Activated CD4-positive, alpha-beta T cell treated with anti-CD3 and anti-CD28 coated beads for 48 hours (primary cell): ENCODE data around the gene NUBP2.

Experiments used
- DNase-seq: peaks from one replicate; pipeline ENCODE4 v3.0.0-alpha.2; 2020

NUBP2 gene

DNA sequence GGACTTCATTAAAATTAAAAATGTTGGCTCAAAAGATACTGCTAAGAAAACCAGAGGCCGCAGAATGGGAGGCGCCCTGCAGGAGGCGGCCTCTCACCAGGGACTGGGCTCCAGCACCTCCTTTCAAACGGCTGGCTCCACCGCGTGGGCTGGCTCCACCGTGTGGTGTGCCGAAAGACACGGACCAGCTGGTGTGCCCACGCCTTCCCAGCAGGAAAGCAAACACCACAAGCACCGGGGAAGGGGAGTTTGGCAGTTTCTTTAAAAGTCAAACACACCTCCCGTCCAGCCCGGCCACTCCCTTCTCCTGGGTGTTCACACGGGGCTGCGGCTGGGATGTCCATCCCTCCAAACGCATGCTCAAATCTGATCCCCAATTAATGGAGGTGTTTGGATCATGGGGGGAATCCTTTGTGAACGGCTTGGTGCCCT lies 30.0 kb downstream of the NUBP2 start:
- DNase-seq, result peak; percentile 79

DNA sequence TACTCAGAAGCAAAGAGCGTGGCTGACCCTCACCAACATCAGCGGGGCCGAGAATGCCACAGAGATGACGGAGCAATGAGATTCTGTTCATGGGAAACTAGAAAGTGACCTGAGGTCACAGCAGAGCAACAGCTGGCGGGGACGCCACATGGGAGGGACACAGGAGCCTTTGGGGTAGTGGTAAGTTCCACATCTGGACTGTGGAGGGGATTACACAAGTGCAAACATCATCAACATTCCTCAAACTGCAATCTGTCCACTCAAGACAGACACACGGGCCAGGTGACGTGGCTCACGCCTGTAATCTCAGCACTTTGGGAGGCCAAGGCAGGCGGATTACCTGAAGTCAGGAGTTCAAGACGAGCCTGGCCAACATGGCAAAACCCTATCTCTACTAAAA lies 32.7 kb downstream of the NUBP2 start:
- DNase-seq, result no peak

GRCh38 chr16:1816396-1817275 lies 33.9 kb downstream of the NUBP2 start:
- DNase-seq, result no peak

GRCh38 chr16:1817276-1817589 lies 34.5 kb downstream of the NUBP2 start:
- no peak for DNase-seq

- DNase-seq, result no peak
These were observed 35.0 kb downstream of the NUBP2 start for GRCh38 chr16:1817716-1818115.

DNA sequence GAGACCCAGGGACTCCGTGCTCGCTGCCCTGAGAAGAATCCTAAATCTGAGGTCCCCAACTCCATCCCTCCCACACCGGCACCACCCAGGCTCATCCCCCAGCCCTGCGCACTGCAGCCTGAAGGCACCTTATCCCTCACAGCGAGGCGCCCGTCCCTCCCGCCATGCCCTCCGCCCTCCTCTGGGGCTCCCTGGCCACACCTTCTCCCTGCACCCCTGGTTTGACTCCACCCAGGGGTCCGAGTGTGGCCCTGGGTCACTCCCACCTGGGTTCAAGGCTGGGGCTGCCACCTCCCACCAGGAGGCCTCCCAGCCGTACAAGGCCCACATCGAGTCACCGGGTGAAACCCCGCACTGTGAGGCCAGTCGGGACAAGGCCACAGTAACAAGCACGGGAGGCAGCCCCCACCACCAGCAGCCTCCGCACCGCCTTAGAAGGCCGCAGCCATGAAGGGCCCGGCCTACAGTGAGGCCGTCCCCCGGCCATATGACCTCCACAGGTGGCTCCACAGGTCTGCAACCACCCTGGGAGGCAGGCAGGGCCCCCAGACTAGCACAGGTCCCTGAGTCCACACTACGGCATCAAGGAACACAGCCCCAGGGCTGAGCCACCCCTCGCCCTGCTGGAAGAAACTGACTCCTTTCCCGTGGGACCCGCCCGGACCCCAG lies 35.6 kb downstream of the NUBP2 start:
- no peak for DNase-seq

DNA sequence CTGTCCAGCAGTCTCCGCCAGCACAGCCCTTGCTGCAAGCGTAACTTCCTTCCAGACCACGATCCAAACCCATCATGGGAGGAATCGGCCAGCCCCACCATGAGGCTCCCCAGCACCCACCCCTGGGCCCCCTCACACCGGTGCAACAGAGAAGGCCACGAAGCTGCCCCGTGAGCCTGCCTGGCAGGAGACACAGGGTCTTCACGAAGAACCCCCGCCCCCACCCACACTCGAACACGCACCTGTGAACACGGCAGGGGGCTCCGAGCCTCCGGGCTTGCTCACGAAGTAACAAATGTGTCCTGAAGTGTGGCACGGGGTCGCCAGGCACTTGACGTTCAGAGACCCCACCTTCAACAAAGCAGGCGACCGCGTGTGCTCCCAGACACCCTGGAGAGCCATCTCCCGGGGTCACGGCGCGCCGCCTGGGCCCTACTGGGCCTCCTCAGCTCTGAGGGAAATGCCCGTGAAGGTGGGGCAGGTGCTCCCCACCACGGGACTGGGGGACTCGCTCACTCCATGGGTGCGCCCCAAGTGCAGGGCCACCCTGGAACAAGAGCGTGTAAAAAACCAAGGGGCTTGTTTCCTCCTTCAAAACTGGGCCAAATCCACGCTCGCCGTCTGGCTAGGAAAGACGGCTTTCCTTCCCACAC lies 36.2 kb downstream of the NUBP2 start:
- no peak for DNase-seq

GRCh38 chr16:1819611-1820010 lies 36.9 kb downstream of the NUBP2 start:
- no peak for DNase-seq

DNA sequence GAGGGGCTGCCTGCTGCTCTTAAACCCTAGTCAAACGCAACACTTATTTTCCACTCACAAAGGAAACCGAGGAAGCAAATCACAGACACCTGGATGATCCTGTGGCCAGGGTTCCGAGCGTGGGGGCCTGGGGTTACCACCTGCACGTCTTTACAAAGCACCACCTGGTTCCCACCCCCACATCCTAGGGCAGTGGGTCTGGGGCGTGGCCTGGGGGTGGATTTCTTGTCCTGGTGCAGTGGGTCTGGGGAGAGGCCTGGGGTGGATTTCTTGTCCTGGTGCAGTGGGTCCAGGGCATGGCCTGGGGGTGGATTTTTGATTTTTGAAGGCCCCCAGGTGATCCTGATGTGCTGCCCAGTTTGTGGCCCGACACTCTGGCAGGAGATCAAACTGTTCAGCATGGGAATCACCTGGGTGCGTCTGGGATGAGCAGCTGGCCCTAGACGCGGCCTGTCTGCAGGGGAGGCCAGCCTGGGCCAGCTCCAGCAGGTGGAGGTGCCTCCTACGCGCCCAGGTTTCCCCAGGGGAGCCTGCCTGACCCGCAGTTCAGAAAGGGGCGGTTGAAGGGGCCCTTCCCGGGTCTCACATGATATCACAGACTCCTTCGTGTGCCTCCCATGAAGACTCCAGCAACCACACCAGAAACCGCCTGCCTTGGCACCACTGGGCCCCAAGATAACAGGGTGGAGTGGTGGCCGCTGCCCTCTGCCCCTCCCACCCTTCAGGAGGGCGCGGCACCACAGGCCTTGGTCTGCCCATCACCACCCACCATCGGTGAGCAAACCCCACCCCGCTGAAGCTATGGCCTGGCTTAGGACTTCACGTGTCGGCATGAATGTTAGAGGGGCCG lies 37.6 kb downstream of the NUBP2 start:
- DNase-seq, result no peak

DNA sequence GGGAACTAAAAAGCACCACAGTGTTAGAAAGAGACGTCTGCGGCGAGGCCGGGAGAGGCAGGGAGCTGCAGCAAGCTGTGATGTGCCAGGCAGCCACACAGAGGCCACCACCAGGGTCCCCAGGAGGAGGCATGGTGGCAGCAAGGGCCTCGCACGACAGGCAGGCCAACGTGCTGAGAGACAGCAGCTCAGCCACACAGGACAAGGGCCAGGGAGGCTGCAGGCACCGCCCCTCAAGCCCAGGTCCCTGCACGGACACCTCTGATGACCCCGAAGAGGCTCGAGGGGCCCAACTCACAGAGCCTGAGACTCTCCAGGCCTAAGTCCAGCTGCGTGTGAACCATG lies 38.2 kb downstream of the NUBP2 start:
- DNase-seq, result no peak

DNA sequence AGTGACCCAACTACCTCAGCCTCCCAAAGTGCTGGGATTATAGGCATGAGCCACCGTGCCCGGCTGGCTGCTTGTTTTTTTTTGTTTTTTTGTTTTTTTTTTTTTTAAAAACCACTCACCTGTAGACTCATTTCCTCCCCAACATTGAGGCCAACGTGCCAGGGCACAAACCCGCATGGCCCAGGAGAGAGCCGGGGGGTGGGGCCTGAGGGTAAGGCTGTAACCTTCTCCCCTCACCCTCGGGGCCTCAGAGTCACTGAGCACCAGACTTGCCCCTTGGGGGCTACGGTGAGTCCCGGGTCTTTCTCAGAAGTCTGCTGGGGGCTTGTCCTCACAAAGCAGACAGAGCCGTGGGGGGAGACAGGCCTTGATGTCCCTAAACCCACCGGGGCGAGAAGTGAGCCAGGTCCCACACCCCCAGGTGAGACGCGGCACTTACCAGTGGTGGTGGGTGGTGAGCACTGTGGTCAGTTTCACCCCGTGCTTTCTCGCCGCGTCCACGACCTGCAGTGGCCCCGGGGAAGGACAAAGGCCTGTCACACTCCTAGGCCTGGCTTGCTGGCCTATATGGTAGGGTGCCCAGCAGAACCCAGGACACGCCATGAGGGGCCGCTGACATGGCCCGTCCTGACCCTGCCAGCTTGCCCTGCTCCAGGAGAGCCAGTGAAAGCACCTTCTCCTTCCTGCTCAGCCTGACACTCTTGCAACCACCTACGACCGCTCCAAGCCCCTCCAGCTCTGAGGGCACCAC lies 39.3 kb downstream of the NUBP2 start:
- no peak for DNase-seq

DNA sequence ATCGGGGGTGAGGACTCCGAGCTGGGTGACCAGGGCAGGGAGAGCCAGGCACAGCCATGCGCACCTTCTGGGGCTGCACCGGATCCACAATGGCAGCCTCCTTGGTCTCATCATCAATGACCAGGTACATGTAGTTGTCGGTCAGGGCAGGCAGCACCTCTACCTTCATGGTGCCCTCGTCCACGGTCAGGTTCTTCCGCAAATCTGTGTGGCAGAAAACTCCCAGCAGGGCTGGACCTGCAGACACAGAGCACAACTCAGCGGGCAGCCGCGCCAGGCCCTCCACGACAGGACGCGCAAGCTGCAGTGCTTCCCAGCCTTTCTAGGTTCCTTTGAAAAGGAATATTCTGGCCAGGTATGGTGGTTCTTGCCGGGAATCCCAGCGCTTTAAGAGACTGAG lies 40.0 kb downstream of the NUBP2 start:
- no peak for DNase-seq

DNA sequence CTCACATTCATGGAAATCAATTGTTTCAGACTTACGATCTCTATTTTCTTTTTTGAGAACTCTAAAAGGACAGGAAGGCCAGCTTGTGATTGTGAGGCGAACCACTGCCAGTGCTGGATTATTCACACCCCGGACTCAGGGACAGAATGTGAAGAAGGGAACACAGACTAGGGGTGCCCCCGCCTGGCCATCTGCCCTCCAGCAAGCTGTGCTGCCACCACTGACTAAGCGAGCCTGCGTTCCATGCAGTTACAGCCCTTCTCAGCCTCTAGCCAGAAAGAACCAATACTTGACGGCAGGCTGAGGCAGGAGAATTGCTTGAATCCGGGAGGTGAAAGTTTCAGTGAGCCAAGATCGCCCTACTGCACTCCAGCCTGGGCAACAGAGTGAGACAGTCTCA lies 41.1 kb downstream of the NUBP2 start:
- DNase-seq, result peak; percentile 35

DNA sequence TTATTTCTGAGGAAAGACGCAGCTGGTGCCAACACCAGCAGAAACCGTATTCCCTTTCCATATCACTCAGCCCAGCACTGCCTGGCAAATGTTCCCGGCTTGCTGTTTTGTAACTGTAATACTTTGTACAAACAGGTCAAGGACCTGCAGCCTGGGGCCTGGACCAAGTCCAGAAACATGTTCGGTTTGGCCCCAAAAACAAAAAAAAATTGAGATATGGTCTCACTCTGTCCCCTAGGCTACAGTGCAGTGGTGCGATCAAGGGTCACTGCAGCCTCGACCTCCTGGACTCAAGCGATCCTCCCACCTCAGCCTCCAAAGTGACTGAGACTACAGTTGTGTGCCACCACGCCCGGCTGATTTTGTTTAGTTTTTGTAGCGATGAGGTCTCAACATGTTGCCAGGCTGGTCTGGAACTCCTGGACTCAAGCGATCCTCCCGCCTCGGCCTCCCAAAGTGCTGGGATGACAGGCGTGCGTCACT lies 42.7 kb downstream of the NUBP2 start:
- no peak for DNase-seq

DNA sequence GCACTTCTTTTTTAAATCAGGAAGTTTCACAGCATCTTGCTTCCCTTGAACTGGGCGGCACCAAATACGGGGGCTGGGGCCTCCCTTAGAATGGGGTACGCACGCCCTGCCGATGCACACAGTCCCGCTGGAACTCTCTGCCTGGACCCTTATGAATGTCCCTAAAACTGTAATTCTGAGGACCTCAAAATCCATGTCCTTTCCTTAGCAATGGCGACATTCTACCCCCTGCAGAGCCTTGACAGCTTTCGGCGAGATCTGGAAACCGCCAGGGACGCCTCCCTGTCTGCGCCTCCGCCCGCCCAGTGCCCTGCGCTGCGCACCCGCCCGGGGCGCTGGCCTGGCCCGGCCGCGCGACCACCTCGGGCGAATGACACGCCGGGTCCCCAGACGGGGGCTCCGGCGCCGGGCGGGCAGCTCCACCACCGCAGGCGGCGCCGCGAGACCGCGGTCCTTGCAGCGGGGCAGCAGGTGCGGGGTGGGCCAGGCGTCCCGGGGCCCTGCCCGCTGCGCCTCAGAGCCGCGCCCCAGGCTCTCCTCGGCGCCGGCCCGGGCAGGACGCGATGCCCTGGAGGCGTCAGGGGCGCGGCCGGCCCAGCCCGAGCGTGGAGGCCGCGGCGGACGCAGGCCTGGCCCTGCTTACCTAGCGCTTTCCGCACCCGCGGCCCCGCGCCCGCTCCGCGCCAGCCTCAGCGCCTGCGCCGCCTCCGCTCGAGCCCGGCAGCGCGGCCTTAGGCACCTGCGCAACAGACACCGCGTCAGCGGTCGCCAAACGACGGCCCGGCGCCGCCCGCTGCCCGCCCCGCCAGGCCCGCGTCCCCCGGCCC lies 43.3 kb downstream of the NUBP2 start:
- DNase-seq, result peak; percentile 77

GRCh38 chr16:1826691-1827573 lies 44.2 kb downstream of the NUBP2 start, which contains the start of the genes FAHD1 and HAGH:
Gene FAHD1, plus strand, starts transcription at chr16:1827206. Its CDS starts 33 bp downstream, at chr16:1827239.
Gene HAGH, minus strand, starts transcription at chr16:1826825. Its CDS starts 38 bp downstream, at chr16:1826787.
- peak; percentile 92 for DNase-seq

GRCh38 chr16:1828645-1829410 lies 46.1 kb downstream of the NUBP2 start:
- no peak for DNase-seq

DNA sequence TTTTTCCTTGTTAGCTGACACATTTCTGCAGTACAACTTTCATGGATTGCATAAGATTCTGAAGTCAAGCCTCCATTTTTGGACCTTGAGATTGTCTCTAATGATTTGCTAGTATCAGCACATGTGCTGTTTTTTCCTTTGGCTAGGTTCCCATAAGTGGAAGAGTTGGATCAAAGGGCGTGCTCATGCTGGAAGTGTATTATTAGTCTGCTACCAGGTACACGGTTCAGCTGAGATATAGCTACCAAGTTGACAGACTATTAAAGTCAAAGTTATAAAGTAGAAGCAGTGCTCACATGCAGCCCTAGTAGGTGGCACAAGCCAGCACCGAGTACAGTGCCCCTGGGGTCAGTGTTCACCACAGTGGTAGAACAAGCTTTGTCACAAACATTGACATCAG lies 47.5 kb downstream of the NUBP2 start:
- DNase-seq, result no peak
